CD4-positive, alpha-beta T cell treated with Interleukin-17A for 4 hours (primary cell): Measurements from ENCODE around the gene RPS6KA5.
"Not testable (repeated sequence)": the region's sequence is repeated elsewhere in the genome, so short reads cannot be mapped to it uniquely, and the experiment has no call there.

Source experiments
- DNase-seq: peaks from one replicate; pipeline ENCODE4 v3.0.0-alpha.2; 2020; ENCODE audit warnings: mixed read lengths

The RPS6KA5 gene

DNA sequence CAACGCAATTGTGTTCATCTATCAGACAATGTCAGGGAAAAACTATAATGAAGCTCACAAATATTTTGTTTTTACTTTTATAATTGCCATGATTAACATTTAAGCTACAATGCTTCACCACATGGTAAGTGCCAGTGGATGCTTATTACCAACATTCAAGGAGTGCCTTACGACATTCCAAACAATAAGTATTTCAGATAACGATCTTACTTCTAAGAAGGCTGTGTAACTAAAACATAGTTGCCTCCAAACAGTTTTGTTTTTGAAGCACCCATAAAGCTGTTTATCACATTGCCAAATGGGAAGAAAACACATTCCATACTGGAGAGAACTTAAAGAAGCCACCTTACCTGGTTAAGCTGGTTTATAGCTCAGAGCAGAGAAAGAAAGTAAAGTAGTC, 78.8 kb downstream of the RPS6KA5 start:
- DNase-seq, result no peak

DNA sequence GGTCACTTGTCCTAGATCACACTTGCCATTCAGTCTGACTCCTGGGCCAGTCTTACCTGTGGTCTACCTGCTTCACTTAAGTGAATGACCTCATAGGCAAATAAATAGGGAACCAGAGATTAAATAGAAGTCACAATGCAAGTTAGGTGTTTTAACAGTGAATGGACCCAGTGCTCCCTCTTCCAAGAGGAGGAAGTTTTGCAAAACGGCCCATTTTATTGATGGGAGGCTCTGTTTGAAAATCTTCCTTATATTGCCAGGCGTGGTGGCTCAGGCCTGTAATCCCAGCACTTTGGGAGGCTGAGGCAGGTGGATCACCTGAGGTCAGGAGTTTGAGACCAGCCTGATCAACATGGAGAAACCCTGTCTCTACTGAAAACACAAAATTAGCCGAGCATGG, 79.8 kb downstream of the RPS6KA5 start:
- not testable (repeated sequence) for DNase-seq

DNA sequence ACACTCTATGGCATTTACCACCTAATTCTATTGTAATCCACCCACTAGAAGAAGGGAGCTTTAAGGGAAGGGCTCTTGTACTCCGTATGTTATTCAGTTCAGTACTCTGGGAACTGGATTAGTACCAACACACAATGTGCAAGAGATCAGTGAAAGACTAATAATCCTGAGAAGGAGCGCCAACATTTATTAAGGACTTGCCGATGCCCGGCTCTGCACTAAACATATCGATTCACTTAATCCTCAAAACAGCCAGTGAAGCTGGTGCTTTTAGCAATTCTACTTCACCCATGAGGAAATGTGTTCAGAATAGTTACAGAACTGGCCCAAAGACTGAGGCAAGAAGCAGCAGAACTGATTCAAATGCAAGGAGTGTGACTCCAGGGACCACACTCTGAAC, 80.9 kb downstream of the RPS6KA5 start:
- DNase-seq, result no peak

DNA sequence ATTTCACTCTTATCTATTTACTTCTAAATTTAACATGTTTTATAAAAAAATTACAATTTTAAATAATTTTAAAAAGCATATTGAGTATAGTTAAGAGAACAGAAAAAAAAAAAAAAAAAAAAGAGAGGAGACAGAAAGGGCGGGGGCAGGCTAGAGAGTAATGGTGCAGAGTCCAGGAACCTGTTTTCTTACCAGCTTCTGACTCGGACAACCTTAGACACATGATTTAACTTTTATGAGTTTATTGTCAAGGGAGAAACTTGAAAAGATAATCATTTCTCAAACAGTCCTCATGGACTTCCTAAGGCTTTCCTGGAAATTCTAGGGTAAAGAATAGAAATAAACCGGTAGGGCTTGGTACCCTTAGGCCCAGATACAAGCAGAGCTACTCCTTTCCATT, 84.3 kb downstream of the RPS6KA5 start:
- no peak for DNase-seq

DNA sequence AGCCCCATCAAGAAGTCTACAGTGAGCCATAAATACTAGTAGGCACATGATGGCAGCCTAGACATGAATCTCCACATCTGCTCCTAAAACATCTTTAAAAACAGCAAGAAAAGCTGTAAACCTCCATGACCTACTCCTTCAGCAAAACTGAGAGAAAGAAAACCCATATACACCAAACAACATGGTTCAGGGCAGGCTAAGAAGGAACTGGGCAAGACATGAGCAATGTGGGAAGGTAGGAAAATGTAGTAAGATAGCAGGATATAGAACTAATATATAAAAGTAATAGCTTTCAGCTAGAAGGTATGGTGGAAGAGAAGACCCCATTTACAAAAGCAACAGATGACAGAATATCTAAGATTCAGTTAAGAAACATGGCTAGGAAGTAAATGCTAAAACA, 88.8 kb downstream of the RPS6KA5 start:
- no peak for DNase-seq

DNA sequence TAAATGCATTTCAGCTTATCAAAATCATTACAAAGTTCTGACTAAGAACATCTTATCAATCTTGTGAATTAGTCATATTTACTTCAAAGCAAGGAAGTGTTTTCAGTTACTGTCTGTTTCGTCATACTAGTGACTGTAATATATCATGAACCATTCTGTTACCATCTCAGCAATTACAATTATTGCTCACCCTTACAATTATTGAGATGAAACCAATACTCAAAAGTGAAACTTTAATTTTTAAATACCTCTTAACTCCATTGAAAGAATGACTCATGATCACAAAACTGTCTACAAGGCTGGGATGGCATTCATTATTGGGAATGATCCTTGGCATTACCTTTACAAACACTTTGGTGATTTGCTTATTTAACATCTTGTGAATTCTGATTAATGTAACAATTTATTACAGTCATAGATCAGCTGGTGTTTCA, 90.3 kb downstream of the RPS6KA5 start:
- no peak for DNase-seq

DNA sequence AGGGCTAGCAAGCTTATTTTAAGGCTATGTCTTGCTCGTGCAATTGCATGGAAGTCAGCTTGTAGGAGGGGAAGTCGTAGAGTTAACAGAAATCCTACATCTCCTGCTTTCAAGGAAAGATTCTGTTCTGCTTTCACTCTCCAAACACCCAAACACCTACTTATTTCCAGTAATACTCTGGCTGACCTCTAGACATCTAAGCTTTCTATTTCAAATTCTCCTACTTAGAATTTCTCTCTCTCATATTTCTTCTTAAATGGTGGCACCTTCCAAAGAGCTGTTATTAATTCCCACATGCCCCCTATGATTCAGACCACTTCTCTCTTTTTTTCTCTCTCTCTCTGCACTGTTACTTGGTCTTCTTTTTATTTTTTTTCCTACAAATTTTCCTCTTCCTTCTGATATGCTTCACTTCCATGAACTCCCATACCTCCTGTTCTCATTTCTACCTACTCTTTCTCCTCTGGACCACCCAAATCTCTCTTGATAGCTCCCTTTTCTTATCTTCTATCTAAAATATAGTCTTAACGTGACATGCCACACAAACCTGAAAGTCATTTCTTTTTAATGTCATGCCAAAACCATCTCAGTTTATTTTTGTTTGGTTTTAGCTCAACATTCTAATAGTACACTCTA, 90.8 kb downstream of the RPS6KA5 start:
- DNase-seq, result no peak

DNA sequence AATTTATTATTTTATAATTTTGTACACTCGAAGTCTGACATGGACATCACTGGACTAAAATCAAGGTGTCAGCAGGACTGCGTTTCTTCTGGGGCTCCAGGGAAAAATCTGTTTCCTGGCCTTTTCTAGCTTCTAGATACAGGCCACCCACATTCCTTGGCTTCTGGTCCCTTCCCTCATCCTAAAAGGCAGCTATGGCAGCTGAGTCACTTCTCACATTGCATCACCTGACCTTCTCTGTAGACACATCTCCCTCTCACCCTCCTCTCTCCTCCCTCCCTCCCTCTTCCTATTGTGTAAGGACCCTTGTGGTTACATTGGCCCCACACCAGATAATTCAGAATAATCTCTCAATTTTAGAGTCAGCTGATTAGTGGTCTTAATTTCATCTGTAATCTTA, 92.4 kb downstream of the RPS6KA5 start:
- no peak for DNase-seq

DNA sequence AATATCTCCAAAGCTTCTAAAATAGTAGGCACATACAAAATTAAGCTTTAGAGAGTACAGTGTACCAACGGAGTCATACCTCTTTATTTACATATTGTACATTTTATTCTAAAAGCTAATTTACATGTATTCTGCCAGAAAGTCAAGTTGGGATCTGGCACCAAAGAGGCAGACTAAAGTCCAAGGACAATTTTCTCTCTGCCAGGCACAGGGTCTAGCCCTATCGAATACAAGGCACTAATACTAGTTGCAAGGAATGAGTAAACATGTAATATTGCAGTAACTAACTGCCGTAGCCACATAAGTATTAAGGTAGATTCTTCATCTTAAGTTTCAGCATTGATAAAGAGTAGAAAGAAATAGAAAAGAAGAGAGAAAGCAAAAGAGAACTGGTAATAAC, 93.9 kb downstream of the RPS6KA5 start:
- no peak for DNase-seq

DNA sequence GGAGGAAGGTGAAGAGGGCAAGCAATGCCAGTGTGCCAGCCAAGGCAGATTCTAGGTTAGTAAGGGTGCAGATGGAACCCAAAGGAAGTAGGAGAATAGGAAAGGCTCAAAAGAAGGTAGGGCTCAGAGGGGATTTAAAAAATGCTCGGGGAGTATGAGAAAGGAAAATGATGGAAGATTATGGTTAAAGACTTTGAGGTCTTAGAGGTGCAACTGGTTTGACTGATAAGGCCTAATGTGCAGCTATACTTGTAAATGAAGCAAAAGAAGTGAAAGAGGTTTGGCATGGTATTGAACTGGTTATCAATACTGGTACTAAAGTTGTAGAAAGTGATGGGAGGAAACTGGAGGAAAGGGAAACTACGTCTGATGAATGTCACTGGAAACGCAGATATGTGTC, 94.7 kb downstream of the RPS6KA5 start:
- no peak for DNase-seq

DNA sequence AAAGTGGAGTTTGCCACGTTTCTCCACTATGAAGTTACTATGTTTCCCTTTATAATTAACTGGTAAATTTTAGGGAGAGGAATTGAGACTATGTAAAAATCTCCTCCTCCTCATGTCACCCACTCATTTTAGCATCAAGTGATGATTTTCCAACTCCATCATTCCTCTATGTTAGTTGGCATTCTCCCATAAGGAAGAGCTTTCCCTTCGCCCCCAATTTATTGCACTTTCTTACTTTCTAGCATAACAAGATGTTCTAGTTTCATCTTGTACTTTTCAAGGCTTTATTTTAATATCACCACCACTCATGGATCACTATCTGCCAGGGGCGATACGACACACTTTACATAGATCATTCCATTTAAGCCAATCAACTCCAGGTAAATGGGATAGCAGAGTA, 97.1 kb downstream of the RPS6KA5 start:
- DNase-seq, result no peak

DNA sequence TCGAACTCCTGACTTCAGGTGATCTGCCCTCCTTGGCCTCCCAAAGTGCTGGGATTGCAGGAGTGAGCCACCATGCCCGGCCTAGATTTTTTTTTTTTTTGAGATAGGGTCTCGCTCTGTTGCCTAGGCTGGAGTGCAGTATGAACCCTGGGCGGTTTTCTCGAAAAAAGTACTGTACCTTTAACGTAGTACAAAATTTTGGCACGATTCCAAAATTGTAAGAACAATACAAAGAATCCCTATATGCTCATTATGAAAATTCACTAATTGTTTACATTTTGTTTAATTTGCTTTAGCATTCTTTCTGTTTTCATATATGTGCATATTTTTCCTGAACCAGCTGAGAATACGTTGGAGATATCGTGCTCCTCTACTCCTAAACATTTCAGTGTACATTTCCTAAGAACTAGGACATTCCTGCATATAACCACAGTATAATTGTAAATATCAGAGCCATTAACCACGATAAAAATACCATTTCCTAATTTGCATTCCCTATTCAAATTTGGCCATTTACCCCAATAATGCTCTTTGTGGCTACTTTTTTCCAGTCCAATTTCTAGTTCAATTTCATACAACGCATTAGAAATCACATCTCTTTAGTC, 97.8 kb downstream of the RPS6KA5 start:
- DNase-seq, result no peak

DNA sequence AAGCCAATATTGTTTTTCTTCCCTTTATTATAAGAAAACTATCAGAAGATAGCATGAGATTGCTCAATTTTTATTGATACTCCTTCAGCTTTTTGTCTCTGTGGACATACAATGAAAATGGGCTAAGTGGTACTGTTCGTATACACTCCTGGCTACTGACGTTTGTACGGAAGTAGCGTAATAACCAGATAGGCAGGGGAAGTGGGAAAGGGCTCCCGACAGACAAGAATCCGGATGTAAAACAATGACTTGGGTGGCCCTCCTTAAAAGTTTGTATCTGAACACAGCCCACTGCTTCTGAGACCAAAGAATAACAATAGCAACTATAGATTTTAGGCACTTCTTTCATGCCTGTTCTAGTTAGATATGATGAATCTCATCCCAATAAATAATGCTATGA, 99.6 kb downstream of the RPS6KA5 start:
- DNase-seq, result no peak

DNA sequence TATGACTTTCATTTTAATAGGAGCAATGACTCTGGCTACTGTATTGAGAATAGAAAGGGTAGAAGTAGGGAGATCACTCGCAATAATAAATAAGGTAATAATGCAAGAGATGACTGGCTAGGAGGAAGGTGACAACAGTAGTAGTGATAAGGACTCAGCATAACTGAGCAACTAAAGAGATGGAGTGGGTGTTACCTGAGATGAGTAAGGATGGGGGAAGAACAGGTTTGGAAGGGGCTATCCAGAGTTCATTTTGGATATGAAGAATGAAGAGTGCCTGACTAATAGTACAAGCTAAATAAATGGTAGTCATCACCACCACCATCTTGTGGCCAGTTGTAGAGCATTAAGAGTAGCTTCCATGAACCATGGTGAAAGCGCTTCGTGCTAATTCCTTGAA, 101.1 kb downstream of the RPS6KA5 start:
- DNase-seq, result no peak

DNA sequence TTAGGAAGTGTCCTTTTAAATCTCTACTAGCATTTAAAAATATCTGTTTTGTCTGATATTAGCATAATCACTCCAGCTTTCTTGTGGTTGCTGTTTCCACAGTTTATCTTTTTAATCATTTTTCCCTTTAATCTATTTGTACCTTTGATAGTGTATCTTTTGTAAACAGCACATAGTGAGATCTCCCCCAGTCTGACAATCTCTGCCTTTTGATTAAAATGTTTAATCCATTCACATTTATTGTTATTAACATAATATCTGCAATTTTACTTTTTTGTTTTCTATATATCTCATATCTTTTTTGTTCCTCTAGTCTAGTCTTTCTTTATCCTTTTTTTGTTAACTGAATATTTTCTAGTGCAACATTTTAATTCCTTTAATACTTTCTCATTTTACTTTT, 104.2 kb downstream of the RPS6KA5 start:
- no peak for DNase-seq

DNA sequence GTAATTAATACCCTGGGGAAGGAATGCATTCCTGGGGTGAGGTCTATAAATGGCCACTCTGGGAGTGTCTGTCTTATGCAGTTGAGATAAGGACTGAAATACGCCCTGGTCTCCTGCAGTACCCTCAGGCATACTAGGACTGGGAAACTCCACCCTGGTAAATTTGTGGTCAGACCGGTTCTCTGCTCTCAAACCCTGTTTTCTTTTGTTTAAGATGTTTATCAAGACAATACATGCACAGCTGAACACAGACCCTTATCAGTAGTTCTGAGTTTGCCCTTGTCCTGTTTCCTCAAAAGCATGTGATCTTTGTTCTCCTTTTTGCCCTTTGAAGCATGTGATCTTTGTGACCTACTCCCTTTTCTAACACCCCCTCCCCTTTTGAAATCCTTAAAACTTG, 106.8 kb downstream of the RPS6KA5 start:
- not testable (repeated sequence) for DNase-seq

DNA sequence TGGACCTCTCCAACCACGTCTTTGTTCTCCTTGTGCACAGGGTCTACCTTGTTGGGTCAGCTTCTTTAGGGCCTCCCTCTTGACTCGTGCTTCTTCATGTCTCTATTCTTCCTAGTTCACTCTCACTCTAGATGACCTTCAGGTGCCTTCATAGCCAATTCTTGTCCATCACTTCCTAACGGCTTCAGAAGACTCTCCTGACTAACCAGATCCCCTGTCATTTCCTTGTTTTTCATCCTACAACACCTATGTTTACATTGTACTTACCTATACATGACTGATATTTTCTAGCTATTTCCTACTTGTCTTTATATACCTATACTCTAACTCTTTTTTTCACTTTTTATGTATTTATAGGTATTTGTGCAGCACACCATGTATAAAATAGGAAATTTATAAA, 117.1 kb downstream of the RPS6KA5 start:
- DNase-seq, result no peak

DNA sequence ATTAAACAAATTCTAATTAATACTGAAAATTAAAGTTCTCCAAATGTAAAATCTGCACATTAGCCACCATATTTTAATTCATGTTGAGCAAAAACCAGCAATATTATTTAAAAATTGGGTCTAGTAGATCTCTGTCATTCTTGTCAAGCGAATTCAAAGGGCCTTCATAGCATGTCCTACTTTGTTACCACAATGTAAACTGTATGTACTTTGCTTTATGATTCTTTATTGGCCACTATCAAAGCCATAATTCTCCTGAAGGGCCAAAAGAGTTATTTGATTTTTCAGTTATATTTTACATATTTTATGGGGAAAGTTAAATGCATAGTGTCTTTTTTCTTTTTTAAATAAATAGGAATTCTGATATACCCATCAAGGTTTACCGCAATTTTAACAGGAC, 117.9 kb downstream of the RPS6KA5 start:
- DNase-seq, result no peak

DNA sequence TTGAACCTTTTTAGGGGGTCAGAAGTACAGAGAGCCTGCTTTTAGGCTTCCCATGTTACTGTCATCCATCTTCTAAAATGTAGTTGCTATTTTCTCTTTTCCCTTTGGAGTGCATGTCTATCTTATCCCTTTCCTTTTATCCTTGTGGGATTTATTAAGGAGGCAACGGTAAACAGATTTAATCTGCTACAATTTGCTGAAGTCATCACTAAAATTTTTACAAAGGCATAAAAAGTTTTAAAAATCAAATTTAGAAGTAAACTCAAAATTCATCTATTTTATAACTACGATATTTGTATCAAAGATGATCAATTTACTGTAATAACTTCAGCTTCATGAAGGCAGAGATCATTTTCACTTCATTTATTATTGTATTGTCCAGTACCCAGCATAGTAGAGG, 118.7 kb downstream of the RPS6KA5 start:
- DNase-seq, result no peak

DNA sequence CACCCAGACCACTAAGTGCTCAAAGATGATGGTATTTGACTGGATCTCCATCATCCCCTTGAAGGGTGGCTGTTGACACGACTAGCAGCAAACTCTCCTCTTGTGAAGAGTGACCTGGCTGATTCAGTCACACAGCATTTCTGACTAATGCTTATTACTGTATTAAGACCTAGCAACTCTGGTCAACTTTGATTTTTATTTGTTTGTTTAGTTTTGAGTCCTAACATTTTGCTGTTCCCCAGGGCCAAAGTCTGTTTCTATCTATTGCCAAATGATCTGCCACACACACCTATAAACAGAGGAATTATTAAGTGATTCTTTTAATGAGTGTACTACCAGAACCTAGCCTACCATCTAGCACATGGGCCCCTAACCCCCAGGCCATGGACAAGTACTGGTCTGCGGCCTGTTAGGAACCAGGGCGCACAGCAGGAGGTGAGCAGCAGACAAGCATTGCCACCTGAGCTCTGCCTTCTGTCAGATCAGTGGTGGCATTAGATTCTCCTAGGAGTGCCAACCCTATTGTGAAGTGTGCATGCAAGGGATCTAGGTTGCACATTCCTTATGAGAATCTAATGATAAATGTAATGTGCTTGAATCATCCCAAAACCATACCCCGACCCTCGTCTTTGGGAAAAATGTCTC, 120.0 kb downstream of the RPS6KA5 start:
- DNase-seq, result no peak

DNA sequence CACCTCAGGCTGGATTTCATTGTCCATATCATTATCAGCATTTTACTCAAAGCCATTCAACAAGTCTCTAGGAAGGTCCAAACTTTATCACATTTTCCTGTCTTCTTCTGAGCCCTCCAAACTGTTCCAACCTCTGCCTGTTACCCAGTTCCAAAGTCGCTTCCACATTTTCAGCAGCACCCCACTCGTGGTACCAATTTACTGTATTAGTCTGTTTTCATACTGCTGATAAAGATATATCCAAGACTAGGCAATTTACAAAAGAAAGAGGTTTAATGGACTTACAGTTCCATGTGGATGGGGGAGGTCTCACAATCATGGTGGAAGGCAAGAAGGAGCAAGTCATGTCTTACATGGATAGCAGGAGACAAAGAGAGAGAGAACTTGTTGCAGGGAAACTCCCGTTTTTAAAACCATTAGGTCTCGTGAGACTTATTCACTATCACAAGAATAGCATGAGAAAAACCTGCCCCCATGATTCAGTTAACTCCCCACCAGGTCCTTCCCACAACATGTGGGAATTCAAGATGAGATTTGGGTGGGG, 121.1 kb downstream of the RPS6KA5 start:
- DNase-seq, result not testable (repeated sequence)

DNA sequence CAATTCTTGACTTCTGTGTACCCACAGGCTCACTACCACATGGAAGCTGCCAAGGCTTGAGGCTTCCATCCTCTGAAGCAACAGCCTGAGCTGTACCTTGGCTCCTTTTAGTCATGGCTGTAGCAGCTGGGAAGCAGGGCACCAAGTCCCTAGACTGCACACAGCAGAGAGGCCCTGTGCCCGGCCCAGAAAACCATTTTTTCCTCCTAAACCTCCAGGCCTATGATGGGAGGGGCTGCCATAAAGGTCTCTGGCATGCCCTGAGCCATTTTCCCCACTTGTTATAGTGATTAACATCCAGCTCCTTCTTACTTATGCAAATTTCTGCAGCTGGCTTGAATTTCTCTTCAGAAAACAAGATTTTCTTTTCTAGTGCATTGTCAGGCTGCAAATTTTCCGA, 121.8 kb downstream of the RPS6KA5 start:
- DNase-seq, result no peak

DNA sequence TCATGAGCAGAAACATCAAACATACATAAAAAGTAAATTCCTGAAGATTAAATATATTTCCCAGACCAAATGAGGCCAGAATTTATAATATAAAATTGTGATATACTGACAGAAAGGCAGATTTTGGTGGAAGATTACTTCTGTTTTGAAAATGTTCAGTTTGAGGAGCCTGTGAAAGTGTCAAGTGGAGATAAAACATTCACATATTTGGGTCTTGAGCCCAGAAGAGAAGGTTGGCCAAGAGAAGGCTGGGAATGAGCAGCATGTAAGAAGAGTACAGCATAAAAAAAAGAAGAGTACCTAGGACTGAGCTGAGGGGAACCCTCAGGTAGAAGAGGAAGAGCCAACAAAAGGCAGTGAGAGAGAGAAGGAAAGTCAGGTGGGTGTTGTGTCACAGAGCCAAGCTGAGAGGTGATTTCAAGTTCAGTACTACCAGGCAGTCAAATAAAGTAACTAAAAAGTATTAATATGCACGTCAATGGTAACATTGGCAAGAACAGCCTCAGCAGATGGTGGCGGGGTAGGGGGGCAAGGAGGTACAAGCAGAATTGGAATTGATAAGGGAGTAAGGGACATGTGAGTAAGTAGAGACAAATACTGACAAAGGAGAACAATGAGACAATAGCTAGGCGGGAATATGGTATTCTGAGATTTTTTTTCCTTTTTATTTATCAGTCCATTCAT, 123.5 kb downstream of the RPS6KA5 start:
- no peak for DNase-seq
